Measurements from ENCODE around the gene RAB4A.

- TF ChIP-seq CTCF (conservative IDR thresholded peaks at IDR 0.05 in 1 of 2, IDR thresholded peaks at IDR 0.05 in 1 of 2; ENCODE audit: low read depth in 1 of 2, low read length in 2 of 2) (no peak), EZH2 (IDR thresholded peaks at IDR 0.05; ENCODE audit: low read length, missing control alignments) (no peak)
These were observed 7.7 kb upstream of the RAB4A start for GRCh38 chr1:229263254-229263653.

Measured in fibroblast of lung (primary cell).